Activated CD4-positive, alpha-beta T cell treated with anti-CD3 and anti-CD28 coated beads, Interleukin-2, amount 10 ng/mL, durations not matched to agents 24 days and 14 days (primary cell): ENCODE measurements around the gene ETFB. TPM values are rescaled to one million over a fixed set of nuclear protein-coding genes. Genes with fewer than 3 reads are reported as not detected.
"Not testable (repeated sequence)": the region's sequence is repeated elsewhere in the genome, so short reads cannot be mapped to it uniquely, and the experiment has no call there.

Experiments
- DNase-seq: peaks from one replicate; pipeline ENCODE4 v3.0.0; 2022
- H3K27ac Mint-ChIP-seq: one replicate; pipeline ENCODE4 v1.8.0; 2022; ENCODE audit warnings: mild to moderate bottlenecking, mixed read lengths
- H3K27me3 Mint-ChIP-seq: one replicate; pipeline ENCODE4 v1.8.0; 2022; ENCODE audit warnings: mixed read lengths
- H3K36me3 Mint-ChIP-seq: one replicate; pipeline ENCODE4 v1.8.0; 2022; ENCODE audit warnings: low read depth, mild to moderate bottlenecking, mixed read lengths
- H3K4me1 Mint-ChIP-seq: one replicate; pipeline ENCODE4 v1.8.0; 2021; ENCODE audit warnings: mixed read lengths
- H3K4me3 Mint-ChIP-seq: one replicate; pipeline ENCODE4 v1.8.0; 2022; ENCODE audit warnings: mild to moderate bottlenecking, moderate library complexity, mixed read lengths
- H3K9me3 Mint-ChIP-seq: one replicate; pipeline ENCODE4 v1.8.0; 2021; ENCODE audit warnings: mixed read lengths
- intact Hi-C: fragments of 100-400 bp; cut with micrococcal nuclease; formaldehyde crosslinking; loops from one replicate; pipeline ENCODE4 v1.15.1; 2023
- total RNA-seq: library from RNA; stranded (reverse); gene quantifications from 2 replicates; pipeline ENCODE4 v1.2.3, GENCODE V29; 2022

Gene ETFB
- total RNA-seq: 194 and 199 TPM in 2 replicates

DNA sequence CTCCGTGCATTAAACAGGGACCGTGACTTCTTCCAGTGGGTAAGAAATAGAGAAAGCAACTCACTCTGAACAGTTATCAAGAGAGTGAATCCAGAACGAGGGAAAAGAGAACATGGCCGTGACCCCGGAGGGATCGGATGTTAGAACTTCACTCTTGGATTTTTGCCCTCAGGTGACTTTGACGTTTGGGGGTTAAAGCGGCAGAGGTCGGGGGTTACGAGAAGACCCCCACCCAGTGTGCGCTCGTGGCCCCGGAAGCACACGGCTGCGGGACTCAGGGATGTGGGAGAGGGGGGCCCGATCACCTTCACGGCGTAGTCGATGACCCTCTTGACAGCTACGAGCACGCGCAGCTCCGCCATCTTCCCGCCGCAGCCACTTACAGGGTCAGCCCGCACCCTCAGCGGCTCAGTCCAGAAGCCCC is at the start of gene ETFB:
Gene ETFB (minus strand): TSS at position 424 of the 424 bp plus-strand sequence. CDS start 62 bp downstream, at position 362.
- peak within 1 kb of the TSS; percentile 98 for H3K4me3 Mint-ChIP-seq
- no peak for DNase-seq
- peak within 1 kb of the TSS; percentile 98 for H3K27ac Mint-ChIP-seq
- no peaks in the 10 kb centered on the region for H3K9me3 Mint-ChIP-seq
- intact Hi-C loops: loop anchor here (1.0 to 5.0 kb wide), 2 partner anchors 259 to 337 kb away; partner anchors contain the start of gene CTU1
- H3K36me3 Mint-ChIP-seq: peaks cover 56% of the 10 kb centered on the region
- no peaks in the 10 kb centered on the region for H3K27me3 Mint-ChIP-seq
- peaks cover 50% of the 10 kb centered on the region for H3K4me1 Mint-ChIP-seq

DNA sequence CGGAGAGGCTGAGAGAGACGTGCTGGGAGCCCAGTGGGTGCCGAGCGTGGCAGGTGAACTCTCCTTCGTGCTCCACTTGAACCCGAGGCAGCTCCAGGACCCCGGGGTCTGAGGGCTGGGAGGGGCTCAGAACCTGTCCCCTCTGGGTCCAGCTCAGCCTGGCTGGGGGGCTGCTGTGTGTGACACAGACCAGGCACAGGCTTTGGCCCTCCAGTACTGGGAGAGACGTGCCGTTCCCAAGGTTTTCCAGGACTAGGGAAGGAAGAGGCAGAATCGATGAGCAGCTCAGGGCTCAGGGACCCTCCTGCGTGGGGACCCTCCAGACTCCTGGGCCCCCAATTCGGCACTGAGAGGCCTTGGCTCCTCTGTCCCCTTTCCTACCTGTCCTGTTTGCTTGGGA is 49.0 kb upstream of the ETFB start:
- no peak for DNase-seq
- no peaks in the 10 kb centered on the region for H3K36me3 Mint-ChIP-seq
- H3K9me3 Mint-ChIP-seq: no peaks in the 10 kb centered on the region
- peaks cover 10% of the 10 kb centered on the region for H3K4me1 Mint-ChIP-seq
- H3K4me3 Mint-ChIP-seq: no peak overlapping the region
- no peak overlapping the region for H3K27ac Mint-ChIP-seq
- intact Hi-C loops: no loop called here
- peaks cover 8% of the 10 kb centered on the region for H3K27me3 Mint-ChIP-seq

DNA sequence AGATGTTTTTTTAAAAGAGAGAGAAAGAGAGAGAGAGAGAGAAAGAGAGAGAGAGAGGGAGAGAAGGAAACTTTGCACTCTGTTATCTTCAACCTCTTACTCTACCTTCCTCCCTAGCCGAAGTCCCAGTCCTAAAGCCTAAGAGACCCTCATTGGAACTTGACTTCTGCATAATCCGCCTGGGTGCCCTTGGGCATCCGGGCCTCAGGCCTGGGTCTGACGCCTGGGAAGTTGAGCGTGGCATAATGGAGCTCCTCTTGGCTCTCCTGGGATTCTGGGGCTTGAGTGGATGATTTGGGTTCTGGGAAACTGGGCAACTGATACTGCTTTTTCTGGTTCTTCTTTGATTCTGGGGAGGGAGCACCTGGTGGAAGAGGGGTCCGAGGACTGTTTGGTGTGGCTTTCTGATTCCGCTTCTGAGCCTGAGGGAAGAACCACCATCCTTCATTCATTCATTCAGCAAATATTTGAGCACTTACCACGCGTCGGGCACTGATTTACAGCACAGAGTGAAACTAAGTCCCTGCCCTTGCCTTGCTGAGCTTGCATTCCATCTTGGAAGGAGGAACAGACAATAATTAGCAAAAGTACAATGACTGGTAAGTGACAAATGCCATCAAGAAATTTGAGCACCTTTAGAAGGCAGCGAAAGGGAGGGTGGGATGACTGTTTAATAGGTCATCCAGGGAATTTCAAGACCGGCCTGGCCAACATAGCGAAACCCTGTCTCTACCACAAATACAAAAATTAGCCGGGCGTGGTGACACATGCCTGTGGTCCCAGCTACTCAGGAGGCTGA is 45.0 kb upstream of the ETFB start:
- no peak for DNase-seq

DNA sequence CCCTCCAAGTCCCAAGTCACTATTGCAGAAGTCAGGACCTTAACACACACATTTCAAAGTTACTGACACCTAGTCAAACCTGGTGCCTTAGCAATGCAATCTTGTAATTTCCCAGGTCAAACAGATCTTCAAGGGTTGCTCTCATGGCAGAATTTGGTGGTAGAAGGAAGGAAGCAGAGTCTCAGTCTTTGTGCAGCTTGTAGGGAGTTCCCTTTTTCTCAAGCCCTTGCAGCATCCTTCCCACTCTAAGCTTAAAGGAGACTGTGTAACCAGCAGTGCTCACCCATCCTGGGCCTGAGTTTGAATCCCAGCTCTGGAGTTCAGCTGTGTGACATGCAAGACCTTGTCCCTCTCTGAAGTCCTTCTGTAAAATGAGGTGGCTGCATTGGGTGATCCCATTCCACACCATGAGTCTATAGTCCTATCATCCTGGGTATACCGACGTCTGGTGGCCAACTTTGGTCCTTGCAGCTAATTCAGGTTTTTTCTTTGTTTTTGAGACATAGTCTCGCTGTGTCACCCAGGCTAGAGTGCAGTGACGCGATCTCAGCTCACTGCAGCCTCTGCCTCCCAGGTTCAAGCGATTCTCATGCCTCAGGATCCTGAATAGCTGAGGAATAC is 41.4 kb upstream of the ETFB start:
- intact Hi-C loops: loop anchor here (1.0 kb wide), 1 partner anchor 68 kb away; no protein-coding TSS in a partner anchor
- peaks cover 7% of the 10 kb centered on the region for H3K4me1 Mint-ChIP-seq
- peak; percentile 79 for DNase-seq

More for the DNA sequence above, 45.0 kb upstream of the ETFB start:
- no peaks in the 10 kb centered on the region for H3K9me3 Mint-ChIP-seq
- no peaks in the 10 kb centered on the region for H3K27me3 Mint-ChIP-seq
- H3K36me3 Mint-ChIP-seq: no peaks in the 10 kb centered on the region
- no peak overlapping the region for H3K4me3 Mint-ChIP-seq
- H3K27ac Mint-ChIP-seq: peak overlapping the region; percentile 56
- H3K4me1 Mint-ChIP-seq: peaks cover 7% of the 10 kb centered on the region
- intact Hi-C loops: no loop called here

DNA sequence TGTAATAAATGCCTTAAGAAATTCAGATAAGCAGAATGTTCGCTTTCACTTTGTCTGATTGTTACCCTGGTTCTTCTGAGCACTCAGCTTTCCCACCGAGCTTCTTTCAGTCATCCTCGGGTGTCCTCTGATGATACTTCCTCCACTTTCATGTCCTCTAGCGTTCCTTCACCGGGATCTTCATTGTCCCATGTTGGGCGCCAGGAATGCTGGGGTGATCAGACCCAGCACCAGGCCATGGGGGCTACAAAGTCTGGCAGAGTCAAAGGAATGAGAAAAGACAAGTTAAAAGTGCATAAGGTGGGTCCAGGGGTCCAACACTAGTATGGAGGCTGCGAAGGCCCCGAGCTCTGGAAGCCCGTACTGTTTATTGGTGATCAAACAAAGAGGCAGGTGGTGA is 35.9 kb upstream of the ETFB start:
- Mint-ChIP-seq H3K4me1 (peaks cover 11% of the 10 kb centered on the region), H3K9me3 (no peaks in the 10 kb centered on the region), H3K36me3 (peaks cover 2% of the 10 kb centered on the region), H3K27ac (no peak overlapping the region), H3K27me3 (no peaks in the 10 kb centered on the region), H3K4me3 (no peak overlapping the region)
- intact Hi-C loops: no loop called here
- no peak for DNase-seq

More for the DNA sequence above, 41.4 kb upstream of the ETFB start:
- no peaks in the 10 kb centered on the region for H3K36me3 Mint-ChIP-seq
- H3K27me3 Mint-ChIP-seq: no peaks in the 10 kb centered on the region
- no peak overlapping the region for H3K4me3 Mint-ChIP-seq
- H3K27ac Mint-ChIP-seq: no peak overlapping the region
- no peaks in the 10 kb centered on the region for H3K9me3 Mint-ChIP-seq

DNA sequence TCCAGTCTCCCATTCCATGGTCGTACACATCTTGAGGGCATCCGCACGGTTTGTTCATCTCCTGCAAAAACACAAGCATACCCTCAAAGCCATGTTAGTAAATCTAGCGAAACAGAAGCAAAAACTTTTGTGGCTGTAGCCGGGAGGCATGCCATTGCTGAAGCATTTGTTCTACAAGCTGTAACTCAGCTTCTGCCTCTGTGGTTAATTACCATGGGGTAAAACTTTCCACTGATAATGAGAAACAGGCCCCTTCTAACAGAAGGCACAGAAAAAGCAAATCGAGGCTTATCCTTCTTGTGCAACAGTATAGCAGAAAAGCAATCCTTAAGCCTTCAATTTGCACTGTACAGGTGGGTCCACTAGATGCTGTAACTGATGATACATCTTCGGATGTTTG is 33.7 kb upstream of the ETFB start:
- H3K4me3 Mint-ChIP-seq, H3K27ac Mint-ChIP-seq, H3K36me3 Mint-ChIP-seq, H3K9me3 Mint-ChIP-seq, H3K27me3 Mint-ChIP-seq, DNase-seq: not testable (repeated sequence)
- peaks cover 22% of the 10 kb centered on the region for H3K4me1 Mint-ChIP-seq
- intact Hi-C loops: loop anchor here (2.0 to 10.0 kb wide), 2 partner anchors 145 to 257 kb away; partner anchors contain the start of gene SIGLECL1

DNA sequence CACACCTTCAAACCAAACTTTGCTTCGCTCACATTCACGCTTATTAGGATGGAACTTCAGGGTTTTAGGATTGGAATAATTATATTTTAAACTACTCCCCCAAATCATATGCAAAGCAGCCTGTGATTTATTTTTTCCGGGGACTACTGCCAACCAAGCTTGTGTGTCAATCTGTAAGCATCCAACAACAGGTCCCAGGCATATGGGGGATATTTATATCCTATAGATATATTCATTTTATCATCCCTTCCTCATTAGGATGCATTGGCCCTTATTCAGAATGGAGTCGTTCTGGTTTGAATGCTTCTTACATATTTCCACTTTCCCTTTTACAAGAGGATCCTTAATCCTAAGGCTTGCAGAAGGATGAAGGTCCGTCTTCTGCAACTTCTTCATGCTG is 33.0 kb upstream of the ETFB start:
- intact Hi-C loops: loop anchor here (2.0 to 10.0 kb wide), 2 partner anchors 144 to 258 kb away; partner anchors contain the start of gene SIGLECL1
- H3K9me3 Mint-ChIP-seq: no peaks in the 10 kb centered on the region
- H3K36me3 Mint-ChIP-seq: peaks cover 4% of the 10 kb centered on the region

DNA sequence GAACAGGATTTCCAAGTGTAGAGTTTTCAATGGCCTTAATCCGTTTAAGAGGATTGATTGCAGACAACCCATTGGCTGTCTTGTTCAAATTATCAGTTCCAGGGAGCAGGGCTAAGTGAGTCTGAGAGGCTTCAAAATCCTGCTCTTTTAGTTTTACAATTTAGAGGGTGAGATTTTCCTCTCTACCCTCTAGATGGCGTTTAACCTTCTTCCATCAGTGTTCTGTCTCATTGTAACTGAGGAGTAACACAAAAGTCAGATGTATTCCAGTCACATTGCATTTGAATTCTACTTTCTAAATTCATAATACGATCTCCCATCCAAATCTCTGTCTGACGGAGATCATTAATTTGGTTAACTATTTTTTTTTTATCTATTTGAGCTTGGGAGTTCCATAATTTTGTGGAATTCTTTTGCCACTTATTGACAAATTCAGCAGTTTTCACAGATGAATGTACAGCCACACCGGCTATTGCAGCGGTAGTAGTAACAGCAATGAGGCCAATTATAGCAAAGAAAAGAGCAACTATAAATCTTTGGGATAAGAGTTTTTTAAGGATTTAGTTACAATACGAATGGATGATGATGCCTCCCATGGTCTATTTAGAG is 32.0 kb upstream of the ETFB start:
- DNase-seq: no peak
- peaks cover 34% of the 10 kb centered on the region for H3K4me1 Mint-ChIP-seq
- H3K4me3 Mint-ChIP-seq: no peak overlapping the region
- H3K9me3 Mint-ChIP-seq: no peaks in the 10 kb centered on the region
- H3K27me3 Mint-ChIP-seq: no peaks in the 10 kb centered on the region
- H3K36me3 Mint-ChIP-seq: peaks cover 4% of the 10 kb centered on the region
- intact Hi-C loops: loop anchor here (2.0 to 10.0 kb wide), 2 partner anchors 143 to 259 kb away; partner anchors contain the start of gene SIGLECL1
- no peak overlapping the region for H3K27ac Mint-ChIP-seq

More for the DNA sequence above, 33.0 kb upstream of the ETFB start:
- no peak for DNase-seq
- Mint-ChIP-seq H3K4me3 (no peak overlapping the region), H3K27ac (no peak overlapping the region), H3K4me1 (peaks cover 28% of the 10 kb centered on the region), H3K27me3 (no peaks in the 10 kb centered on the region)

DNA sequence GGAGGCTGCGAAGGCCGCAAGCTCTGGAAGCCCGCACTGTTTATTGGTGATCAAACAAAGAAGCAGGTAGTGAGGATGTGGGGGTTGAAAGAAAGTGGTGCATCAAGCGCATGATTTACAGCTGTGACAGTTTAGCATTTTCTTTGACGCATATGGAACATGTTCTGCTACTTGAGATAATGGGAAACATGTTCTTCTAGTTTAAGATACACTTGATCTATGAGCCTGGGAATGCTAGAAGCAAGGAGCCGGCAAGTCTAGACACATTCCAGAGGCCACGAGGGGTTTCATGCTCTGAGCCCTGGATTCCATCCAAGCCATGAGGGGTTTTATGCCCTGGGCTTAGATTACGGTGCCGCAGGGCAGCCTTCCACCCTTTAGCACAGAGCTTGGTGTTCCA is 31.3 kb upstream of the ETFB start:
- H3K27me3 Mint-ChIP-seq, DNase-seq, H3K36me3 Mint-ChIP-seq, H3K4me3 Mint-ChIP-seq, H3K9me3 Mint-ChIP-seq, H3K27ac Mint-ChIP-seq: not testable (repeated sequence)
- peaks cover 41% of the 10 kb centered on the region for H3K4me1 Mint-ChIP-seq
- intact Hi-C loops: loop anchor here (10.0 kb wide), 1 partner anchor 143 kb away; the partner anchor contains the start of gene SIGLECL1

DNA sequence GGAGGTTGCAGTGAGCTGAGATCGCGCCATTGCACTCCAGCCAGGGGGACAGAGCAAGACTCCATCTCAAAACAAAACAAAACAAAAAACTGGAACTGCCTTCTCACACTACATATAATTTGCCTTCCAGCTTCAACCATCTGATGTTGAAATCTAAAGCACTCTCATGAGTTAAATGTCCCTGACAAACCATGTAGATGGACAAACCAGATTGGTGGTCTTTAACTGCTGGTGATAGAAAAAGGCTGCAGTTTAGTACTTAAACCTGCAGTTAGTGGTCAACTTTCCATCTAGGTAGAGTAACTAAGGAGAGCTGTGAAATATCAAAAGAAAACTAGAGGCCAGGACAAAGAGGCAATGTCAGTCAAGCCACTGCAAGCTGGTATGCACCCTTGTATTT is 30.0 kb upstream of the ETFB start:
- H3K9me3 Mint-ChIP-seq: no peaks in the 10 kb centered on the region
- peaks cover 45% of the 10 kb centered on the region for H3K4me1 Mint-ChIP-seq
- no peak overlapping the region for H3K4me3 Mint-ChIP-seq
- intact Hi-C loops: loop anchor here (10.0 kb wide), 1 partner anchor 141 kb away; the partner anchor contains the start of gene SIGLECL1
- DNase-seq: no peak
- H3K36me3 Mint-ChIP-seq: peaks cover 4% of the 10 kb centered on the region
- no peaks in the 10 kb centered on the region for H3K27me3 Mint-ChIP-seq
- peak overlapping the region; percentile 96 for H3K27ac Mint-ChIP-seq

DNA sequence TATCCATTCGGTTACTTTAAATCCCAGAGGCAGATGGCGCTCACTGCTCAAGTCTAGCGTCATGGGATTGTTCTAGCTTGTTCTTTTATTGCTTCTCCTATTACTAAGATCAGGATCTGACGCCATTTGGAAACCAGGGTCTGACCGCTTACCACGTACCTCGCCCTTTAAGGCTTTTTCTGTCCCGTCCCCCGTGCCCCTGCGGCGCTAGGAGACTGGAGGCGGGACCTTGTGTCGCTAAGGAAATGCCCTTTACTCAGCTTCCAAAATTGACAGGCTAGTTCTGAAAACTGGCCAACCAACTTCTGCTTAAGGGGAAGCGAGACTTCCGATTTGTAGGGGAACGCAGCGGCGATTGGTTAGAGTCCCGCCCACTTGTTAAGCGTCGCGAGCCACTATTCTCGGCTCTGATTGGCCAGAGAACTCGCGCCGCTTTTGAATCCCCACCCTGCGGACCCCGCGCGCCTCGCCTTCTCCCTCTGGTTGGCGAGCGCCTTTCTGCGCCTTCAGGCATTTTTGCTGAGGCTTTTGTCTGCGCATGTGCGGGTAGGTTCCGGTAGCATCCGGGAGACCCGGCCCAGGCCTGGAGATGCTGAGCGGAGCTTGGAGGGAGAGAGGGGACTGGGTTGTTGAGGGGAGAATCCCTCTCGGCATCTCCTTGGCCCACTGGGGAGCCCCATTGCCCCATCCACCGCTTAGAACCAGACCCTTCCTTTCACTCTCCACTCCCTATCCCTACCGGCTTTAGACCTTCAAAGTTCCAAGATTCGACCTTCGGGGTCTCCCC is 28.1 kb upstream of the ETFB start:
- Mint-ChIP-seq H3K36me3 (peaks cover 2% of the 10 kb centered on the region), H3K27me3 (no peaks in the 10 kb centered on the region), H3K9me3 (no peaks in the 10 kb centered on the region), H3K4me3 (peak overlapping the region; percentile 94), H3K4me1 (peaks cover 52% of the 10 kb centered on the region), H3K27ac (peak overlapping the region; percentile 96)
- intact Hi-C loops: loop anchor here (1.0 to 10.0 kb wide), 9 partner anchors 18 to 285 kb away; partner anchors contain the start of genes CTU1, NKG7 and SIGLECL1
- peak; percentile 98 for DNase-seq

DNA sequence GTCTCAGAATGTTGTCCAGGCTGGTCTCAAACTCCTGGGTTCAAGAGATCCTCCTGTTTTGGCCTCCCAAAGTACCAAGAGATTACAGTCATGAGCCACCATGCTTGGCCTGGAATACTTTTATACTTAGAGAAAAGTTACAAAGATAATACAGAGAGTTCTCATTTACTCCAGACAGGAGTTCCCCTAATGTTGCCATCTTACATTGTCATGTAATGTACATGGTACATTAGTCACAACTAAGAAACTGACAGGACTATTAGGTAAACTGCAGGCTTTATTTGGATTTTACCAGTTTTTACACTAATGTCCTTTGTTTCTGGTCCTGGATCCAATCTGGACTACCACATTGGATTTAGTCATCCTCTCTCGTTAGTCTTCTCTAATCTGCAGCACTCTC is 26.5 kb upstream of the ETFB start:
- Mint-ChIP-seq H3K9me3 (no peaks in the 10 kb centered on the region), H3K4me1 (peaks cover 51% of the 10 kb centered on the region), H3K4me3 (peak overlapping the region; percentile 75), H3K36me3 (peaks cover 2% of the 10 kb centered on the region), H3K27me3 (no peaks in the 10 kb centered on the region), H3K27ac (peak overlapping the region; percentile 87)
- no peak for DNase-seq
- intact Hi-C loops: loop anchor here (10.0 kb wide), 1 partner anchor 138 kb away; the partner anchor contains the start of gene SIGLECL1

DNA sequence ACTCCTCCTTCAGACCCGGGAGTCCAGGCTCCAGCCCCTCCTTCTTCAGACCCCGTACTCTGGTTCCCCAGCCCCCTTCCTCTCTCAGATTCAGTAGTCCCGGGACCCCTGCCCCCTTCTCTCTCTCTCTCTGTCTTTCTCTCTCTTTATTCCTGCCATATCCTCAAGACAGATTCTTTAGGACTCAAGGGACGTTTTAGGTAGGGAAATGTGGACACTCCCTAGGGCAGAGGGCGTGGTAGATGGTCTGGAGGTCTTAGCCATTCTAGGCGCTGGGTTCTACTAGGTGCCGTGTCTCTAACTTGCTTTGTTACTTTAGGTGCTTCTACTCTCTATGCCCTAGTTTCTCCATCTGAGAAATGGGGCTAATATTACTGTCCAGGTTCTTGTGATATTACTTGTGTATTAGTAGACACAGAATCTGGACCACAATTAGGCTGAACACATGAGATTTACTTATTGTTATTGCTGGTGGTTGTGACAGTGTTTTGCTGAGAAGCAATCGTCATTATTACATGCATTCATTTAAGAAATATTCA is 25.0 kb upstream of the ETFB start:
- Mint-ChIP-seq H3K4me3 (peak overlapping the region; percentile 67), H3K36me3 (peaks cover 2% of the 10 kb centered on the region), H3K4me1 (peaks cover 44% of the 10 kb centered on the region), H3K9me3 (no peaks in the 10 kb centered on the region), H3K27ac (peak overlapping the region; percentile 89), H3K27me3 (no peaks in the 10 kb centered on the region)
- intact Hi-C loops: loop anchor here (10.0 kb wide), 1 partner anchor 136 kb away; the partner anchor contains the start of gene SIGLECL1
- DNase-seq: no peak
